ENCODE results near the gene RAB1B.
"Not testable (repeated sequence)": the region's sequence is repeated elsewhere in the genome, so short reads cannot be mapped to it uniquely, and the experiment has no call there.

Gene RAB1B

DNA sequence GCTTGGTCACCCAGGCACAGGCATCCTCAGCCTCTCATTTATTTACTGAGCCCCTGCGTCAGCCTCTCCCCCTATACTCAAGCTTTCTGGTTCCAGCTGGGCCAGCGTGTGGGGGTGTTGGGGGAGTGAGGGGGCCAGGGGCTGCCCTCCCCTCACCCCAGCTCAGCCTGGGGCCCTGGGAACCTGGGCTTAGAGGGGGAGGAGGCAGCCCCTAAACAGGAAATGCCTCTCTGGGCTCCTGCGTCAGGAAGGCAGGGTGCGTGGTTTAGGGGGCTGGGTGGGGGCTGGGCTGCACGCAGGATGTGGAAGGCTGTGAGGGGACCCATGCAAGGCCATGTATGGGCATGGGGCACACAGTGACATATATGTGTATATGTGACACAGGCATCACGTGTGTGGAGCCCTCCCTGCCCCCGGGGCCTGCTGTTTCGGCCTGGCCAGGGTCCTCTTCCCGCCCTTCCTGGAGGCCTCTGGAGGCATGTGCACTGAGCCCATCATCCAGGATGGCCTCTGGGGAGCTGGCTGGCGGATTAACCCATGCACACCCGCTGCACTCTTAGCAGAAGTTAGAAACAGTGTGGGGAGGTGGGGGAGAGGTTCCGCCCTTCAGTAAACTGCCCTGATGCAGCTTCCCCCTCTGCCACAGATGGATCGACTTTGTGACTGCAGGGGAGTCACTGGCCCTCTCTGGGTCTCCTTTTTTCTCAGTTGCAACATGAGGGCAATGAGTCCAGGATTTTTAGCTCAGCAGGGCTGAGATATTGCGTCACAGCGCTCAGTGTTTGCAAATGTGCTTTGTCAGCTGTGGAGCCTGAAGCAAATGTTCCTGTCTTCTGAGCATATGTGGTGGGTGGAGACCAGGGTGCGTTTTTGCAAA is 49.5 kb downstream of the RAB1B start:
- in situ Hi-C loops (cut with MboI; ENCODE audit: low sequenced_read_pairs), result no loop called here

DNA sequence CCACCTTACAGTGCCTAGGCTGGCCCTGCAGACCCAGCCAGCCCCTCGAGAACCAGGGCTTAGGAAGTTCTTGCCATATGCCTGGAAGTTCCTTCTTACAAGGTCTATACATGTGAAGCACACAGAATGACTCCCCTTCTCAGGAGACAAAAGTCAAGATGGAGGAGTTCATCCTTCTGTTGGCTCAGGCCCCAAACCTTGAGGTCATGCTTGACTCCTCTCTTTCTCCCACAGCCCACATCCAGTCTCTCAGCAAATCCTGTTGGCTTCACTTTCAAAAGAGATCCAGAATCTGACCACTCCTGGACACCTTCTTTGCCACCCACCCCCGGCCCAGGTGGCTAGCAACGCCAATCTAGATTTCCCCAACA is 50.1 kb downstream of the RAB1B start:
- in situ Hi-C loops (cut with MboI; ENCODE audit: low sequenced_read_pairs), result no loop called here

DNA sequence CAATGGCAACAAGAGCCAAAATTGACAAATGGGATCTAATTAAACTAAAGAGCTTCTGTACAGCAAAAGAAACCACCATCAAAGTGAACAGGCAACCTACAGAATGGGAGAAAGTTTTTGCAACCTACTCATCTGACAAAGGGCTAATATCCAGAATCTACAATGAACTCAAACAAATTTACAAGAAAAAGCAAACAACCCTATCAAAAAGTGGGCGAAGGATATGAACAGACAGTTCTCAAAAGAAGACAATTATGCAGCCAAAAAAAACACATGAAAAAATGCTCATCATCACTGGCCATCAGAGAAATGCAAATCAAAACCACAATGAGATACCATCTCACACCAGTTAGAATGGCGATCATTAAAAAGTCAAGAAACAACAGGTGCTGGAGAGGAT is 51.9 kb downstream of the RAB1B start:
- in situ Hi-C loops (cut with MboI; ENCODE audit: low sequenced_read_pairs), result not testable (repeated sequence)

DNA sequence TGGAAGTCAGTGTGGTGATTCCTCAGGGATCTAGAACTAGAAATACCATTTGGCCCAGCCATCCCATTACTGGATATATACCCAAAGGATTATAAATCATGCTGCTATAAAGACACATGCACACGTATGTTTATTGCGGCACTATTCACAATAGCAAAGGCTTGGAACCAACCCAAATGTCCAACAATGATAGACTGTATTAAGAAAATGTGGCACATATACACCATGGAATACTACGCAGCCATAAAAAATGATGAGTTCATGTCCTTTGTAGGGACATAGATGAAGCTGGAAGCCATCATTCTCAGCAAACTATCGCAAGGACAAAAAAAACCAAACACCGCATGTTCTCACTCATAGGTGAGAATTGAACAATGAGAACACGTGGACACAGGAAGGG is 52.3 kb downstream of the RAB1B start:
- in situ Hi-C loops (cut with MboI; ENCODE audit: low sequenced_read_pairs), result not testable (repeated sequence)

DNA sequence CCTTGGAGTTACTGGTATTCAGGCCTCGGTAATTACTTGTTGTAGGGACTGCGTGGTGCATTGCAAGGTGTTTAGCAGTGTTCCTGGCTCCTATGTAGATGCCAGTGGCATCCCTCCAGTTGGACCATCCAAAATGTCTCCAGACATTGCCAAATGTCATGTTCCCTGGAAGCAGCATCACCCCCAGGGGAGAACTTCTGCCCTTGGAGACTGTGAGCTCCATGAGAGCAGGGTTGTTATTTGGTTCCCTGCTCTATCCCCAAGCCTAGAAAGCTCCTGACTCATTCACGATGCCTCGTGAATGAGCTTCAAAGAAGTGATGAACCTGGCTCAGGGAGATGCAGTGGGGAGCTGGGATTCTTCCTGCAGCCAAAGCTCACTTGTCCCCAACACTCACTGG is 53.2 kb downstream of the RAB1B start:
- in situ Hi-C loops (cut with MboI; ENCODE audit: low sequenced_read_pairs), result no loop called here

DNA sequence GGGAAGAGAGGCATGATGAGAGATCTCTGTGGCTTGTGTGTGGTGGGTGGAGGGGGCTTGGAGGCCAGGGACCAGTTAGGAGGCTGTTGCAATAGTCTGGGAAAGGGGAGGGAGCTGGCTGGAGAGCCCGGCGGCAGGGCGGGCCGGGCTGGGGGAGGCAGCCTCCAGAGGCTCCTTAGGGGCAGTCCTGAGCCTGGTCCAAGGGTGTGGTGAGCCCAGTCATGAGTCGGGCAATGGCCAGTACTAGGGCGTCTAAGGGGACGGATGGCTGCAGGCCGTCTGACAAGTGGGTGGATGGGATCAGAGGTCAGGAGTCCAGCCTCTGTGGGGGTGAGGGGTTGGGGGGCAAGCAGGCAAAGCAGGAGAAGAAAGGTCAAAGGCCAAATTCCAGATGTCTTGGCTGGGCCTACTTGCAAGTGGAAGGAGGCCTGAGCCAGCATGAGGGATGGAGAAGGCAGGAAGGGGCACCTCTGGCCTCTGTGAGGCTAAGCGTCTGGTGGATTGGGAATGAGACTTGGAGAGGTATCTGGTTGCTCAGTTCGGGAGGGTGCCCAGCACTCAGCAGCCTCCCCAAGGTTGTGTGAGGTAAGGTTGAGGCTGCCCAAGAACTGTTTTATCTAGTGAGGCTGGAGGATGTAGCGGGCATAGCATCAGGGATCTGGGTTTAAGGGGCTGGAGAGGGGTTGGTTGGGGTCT is 54.4 kb downstream of the RAB1B start:
- in situ Hi-C loops (cut with MboI; ENCODE audit: low sequenced_read_pairs), result no loop called here

DNA sequence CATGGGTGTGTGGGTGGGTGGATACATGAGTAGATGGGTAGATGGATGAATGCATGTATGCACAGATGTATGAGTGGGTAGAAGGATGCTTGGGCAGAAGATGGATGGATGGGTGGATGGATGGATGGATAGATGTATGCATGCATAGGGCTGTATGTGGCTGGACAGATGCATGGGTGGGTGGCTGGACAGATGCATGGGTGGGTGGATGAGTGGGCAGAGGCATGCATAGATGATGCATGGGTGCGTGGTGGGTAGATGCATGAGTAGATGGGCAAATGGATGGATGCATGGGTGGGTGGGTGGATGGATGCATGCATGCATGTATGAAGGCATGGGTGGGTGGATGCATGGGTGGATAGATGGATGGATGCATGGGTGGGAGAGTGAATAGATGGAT is 55.2 kb downstream of the RAB1B start:
- in situ Hi-C loops (cut with MboI; ENCODE audit: low sequenced_read_pairs), result no loop called here

DNA sequence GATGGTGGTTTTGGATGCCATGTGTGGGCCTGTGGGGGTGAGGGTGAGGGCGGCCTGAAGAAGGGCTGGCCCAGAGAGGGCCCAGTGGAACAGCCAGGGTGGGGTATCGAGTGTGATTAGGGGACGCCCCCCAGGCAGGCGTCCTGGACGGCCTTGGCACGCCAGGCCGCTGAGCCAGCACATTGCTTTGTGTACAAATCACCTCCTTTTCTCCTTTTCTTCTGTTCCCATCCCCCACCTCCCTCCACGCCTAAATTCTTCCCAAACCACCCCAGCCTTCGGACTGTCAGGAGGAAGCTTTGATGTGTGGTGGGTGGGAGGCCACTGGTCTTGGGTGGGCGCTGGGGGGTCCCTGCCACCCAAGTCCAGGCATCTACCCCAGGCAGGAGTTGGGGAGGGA is 56.2 kb downstream of the RAB1B start:
- in situ Hi-C loops (cut with MboI; ENCODE audit: low sequenced_read_pairs), result no loop called here

DNA sequence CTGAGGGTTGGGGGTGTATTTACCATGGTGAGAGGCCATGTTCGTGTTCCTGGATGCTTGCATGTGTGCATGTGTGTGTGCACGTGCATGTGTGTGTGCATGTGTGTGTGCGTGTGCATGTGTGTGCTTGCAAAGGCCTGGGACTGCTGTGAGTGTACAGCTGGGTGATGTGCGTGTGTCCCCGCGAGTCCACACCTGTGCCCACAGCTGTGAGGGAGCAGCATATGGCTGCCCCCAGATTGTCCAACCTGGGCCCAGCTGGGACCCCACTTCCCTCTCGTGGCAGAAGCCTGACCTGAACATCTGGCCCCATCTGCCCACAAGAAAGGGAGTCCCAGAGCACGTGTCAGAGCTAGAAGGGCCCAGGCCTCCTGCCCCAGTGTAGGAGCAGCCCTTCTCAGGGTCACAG is 56.8 kb downstream of the RAB1B start:
- in situ Hi-C loops (cut with MboI; ENCODE audit: low sequenced_read_pairs), result no loop called here

DNA sequence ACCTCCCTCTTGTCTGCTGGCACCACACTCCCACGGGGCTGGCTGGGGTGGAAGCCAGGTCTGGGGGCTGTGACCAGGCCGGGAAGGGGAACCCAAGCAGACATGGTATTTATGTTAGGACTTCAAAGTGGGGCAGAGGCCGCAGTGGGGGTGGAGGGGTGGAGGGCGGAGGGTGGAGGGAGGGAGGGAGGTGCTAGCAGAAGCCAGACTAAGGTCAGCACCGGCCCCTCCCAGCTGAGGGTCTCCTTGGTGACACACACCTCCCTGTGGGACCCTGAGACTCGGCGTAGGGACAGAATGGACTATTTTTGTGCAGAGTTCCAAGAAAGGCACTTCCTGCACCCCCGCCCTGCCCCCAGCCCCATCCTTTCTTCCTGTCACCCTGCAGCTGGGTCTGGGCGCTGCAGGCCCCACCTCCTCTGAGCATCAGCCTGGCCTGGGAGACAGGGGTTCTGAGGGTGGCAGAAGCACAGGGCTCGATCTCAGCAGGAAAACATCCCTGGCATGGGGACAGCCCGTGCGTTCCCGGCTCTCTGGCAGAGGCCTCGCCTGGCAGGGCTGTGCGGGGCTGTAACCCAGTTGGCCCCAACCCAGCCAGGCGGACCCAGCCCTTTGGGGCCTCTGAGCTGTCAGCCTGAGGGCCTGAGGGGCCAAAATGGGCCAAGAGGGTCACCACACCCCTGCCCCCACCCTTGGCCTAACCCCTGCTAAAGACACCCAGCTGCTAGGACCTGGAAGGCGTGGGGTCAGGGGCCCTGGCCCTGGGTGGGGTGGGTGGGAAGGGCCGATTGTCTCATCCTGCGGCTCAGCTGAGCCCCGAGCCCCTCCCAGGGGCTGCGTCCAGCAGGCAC is 58.0 kb downstream of the RAB1B start:
- in situ Hi-C loops (cut with MboI; ENCODE audit: low sequenced_read_pairs), result no loop called here

Measured in HL-60/S4 treated with phorbol 12-myristate 13-acetate at 8.2 ng/mL for 4 days and 3 days (cell line).